Mucosa of descending colon (tissue), 3 donors: ENCODE data around the gene SMC3. TPM values are rescaled to one million over a fixed set of nuclear protein-coding genes. Genes with fewer than 3 reads are reported as not detected.
"Not testable (repeated sequence)": the region's sequence is repeated elsewhere in the genome, so short reads cannot be mapped to it uniquely, and the experiment has no call there.

Experiments
- ATAC-seq: fragments of 200-7000 bp; cut with Tn5 transposase; one replicate; pipeline ENCODE4 v1.9.1; 2020; ENCODE audit warnings: mild to moderate bottlenecking, moderate library complexity
- DNase-seq, 3 donors: peaks; one replicate each; pipeline ENCODE4 v3.0.0-alpha.2; 2020
- H3K36me3 ChIP-seq: fragments of 200-600 bp; one replicate; pipeline ENCODE4 v1.8.0; 2021; ENCODE audit warnings: low read depth, mild to moderate bottlenecking
- H3K4me1 ChIP-seq: fragments of 200-600 bp; one replicate; pipeline ENCODE4 v1.8.0; 2021; ENCODE audit warnings: low read depth, mild to moderate bottlenecking
- H3K4me3 ChIP-seq: fragments of 200-600 bp; one replicate; pipeline ENCODE4 v1.8.0; 2021; ENCODE audit warnings: mild to moderate bottlenecking
- H3K9me3 ChIP-seq: fragments of 200-600 bp; one replicate; pipeline ENCODE4 v1.8.0; 2021; ENCODE audit warnings: mild to moderate bottlenecking
- CTCF ChIP-seq: fragments of 200-600 bp; IDR thresholded peaks from one replicate; pipeline ENCODE4 v1.8.0; 2022; ENCODE audit warnings: antibody characterized with exemption, mild to moderate bottlenecking
- intact Hi-C, 2 donors: fragments of 100-400 bp; cut with DNase I in 1 of 2; cut with micrococcal nuclease in 1 of 2; formaldehyde crosslinking; loops; one replicate each; pipeline versions ENCODE4 v1.11.0 to v1.11.1; 2022; cut with DNase I, micrococcal nuclease
- total RNA-seq, 3 donors: library from RNA; stranded (reverse); fragmentation: NEBNext Ultra II Directional in 2 of 3; extraction: Animal tissue kit (Norgen Biotek cat#: 25700) in 2 of 3; gene quantifications; one replicate each; pipeline versions ENCODE4 v1.2.1 to v1.2.4, GENCODE V29; 2021 to 2023
- donor health status: DM: no; HTN: no; CAD: no; lungs with moderate emphysema.
- donor health status: DM: no; HTN: no; CAD: no.
- donor health status: DM: no; HTN: yes; CAD: no.

SMC3 gene
- total RNA-seq, 3 donors from 2014 or later, result 24.1 to 36.3 (median 27.3) TPM

- no peak overlapping the region for H3K4me3 ChIP-seq
- DNase-seq (no peak), ATAC-seq (no peak)
- H3K9me3 ChIP-seq, result no peaks in the 10 kb centered on the region
- no peaks in the 10 kb centered on the region for H3K4me1 ChIP-seq
- intact Hi-C loops, result no loop called here
- no peaks in the 10 kb centered on the region for H3K36me3 ChIP-seq
- TF ChIP-seq CTCF, result no peak
Measured at GRCh38 chr10:110525349-110526260, 41.9 kb upstream of the SMC3 start.

- no peak overlapping the region for H3K4me3 ChIP-seq
- no peak for TF ChIP-seq CTCF
- DNase-seq (no peak), ATAC-seq (no peak)
- no peaks in the 10 kb centered on the region for H3K4me1 ChIP-seq
- no peaks in the 10 kb centered on the region for H3K9me3 ChIP-seq
- intact Hi-C loops, result no loop called here
- H3K36me3 ChIP-seq, result no peaks in the 10 kb centered on the region
Measured at GRCh38 chr10:110527731-110528171, 39.7 kb upstream of the SMC3 start.

- H3K9me3 ChIP-seq, result no peaks in the 10 kb centered on the region
- no peak for DNase-seq
- no peaks in the 10 kb centered on the region for H3K36me3 ChIP-seq
- no peak overlapping the region for H3K4me3 ChIP-seq
- no peaks in the 10 kb centered on the region for H3K4me1 ChIP-seq
- ATAC-seq, result no peak
- TF ChIP-seq CTCF, result no peak
- intact Hi-C loops, result no loop called here
Measured at GRCh38 chr10:110528224-110528996, 39.1 kb upstream of the SMC3 start.

- H3K9me3 ChIP-seq, H3K4me3 ChIP-seq, H3K4me1 ChIP-seq, H3K36me3 ChIP-seq, ATAC-seq, DNase-seq, intact Hi-C loops: not testable (repeated sequence)
Measured at GRCh38 chr10:110528997-110529524, 38.4 kb upstream of the SMC3 start.

GRCh38 chr10:110529596-110530011 lies 37.9 kb upstream of the SMC3 start:
- Histone ChIP-seq H3K36me3 (no peaks in the 10 kb centered on the region), H3K9me3 (no peaks in the 10 kb centered on the region), H3K4me1 (no peaks in the 10 kb centered on the region), H3K4me3 (no peak overlapping the region)
- ATAC-seq (no peak), DNase-seq (no peak)
- TF ChIP-seq CTCF, result no peak
- intact Hi-C loops, result no loop called here
